Activated CD4-positive, alpha-beta T cell treated with anti-CD3 and anti-CD28 coated beads, Interleukin-2, amount 10 ng/mL, durations not matched to agents 24 days and 14 days (primary cell): Measurements from ENCODE around the gene DPH1. TPM values are rescaled to one million over a fixed set of nuclear protein-coding genes. Genes with fewer than 3 reads are reported as not detected.

Source experiments
- DNase-seq: peaks from one replicate; pipeline ENCODE4 v3.0.0; 2022
- H3K27ac Mint-ChIP-seq: one replicate; pipeline ENCODE4 v1.8.0; 2022; ENCODE audit warnings: mild to moderate bottlenecking, mixed read lengths
- H3K27me3 Mint-ChIP-seq: one replicate; pipeline ENCODE4 v1.8.0; 2022; ENCODE audit warnings: mixed read lengths
- H3K36me3 Mint-ChIP-seq: one replicate; pipeline ENCODE4 v1.8.0; 2022; ENCODE audit warnings: low read depth, mild to moderate bottlenecking, mixed read lengths
- H3K4me1 Mint-ChIP-seq: one replicate; pipeline ENCODE4 v1.8.0; 2021; ENCODE audit warnings: mixed read lengths
- H3K4me3 Mint-ChIP-seq: one replicate; pipeline ENCODE4 v1.8.0; 2022; ENCODE audit warnings: mild to moderate bottlenecking, moderate library complexity, mixed read lengths
- H3K9me3 Mint-ChIP-seq: one replicate; pipeline ENCODE4 v1.8.0; 2021; ENCODE audit warnings: mixed read lengths
- intact Hi-C: fragments of 100-400 bp; cut with micrococcal nuclease; formaldehyde crosslinking; loops from one replicate; pipeline ENCODE4 v1.15.1; 2023
- total RNA-seq: library from RNA; stranded (reverse); gene quantifications from 2 replicates; pipeline ENCODE4 v1.2.3, GENCODE V29; 2022

The DPH1 gene
- total RNA-seq, 1 donor from 2014 or later, result 55.9 TPM

DNA sequence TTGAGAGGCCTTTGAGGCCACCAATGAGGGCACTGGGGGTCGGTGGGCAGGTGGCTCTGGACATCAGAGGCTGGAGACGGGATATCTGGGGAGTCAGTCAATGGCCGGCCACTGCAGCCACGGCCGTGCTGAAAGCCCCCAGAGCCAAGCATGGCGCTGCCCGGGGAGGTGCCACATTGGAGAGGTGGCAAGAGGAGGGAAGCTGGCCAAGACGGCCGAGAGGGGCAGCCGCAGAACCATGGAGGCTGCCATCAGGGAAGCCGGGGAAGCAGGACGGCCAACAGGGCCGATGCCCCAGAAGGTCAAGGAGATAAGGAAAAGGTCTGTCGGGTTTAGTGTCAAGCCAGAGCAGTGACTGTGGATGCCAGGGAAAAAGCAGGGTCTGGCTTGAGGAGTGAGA, 14.6 kb upstream of the DPH1 start:
- intact Hi-C loops, result no loop called here
- Mint-ChIP-seq H3K9me3 (no peaks in the 10 kb centered on the region), H3K36me3 (no peaks in the 10 kb centered on the region), H3K4me1 (no peaks in the 10 kb centered on the region), H3K27ac (no peak overlapping the region), H3K4me3 (no peak overlapping the region), H3K27me3 (peaks cover 24% of the 10 kb centered on the region)
- no peak for DNase-seq

GRCh38 chr17:2016494-2016893, 13.5 kb upstream of the DPH1 start:
- peaks cover 32% of the 10 kb centered on the region for H3K27me3 Mint-ChIP-seq
- H3K27ac Mint-ChIP-seq, result no peak overlapping the region

DNA sequence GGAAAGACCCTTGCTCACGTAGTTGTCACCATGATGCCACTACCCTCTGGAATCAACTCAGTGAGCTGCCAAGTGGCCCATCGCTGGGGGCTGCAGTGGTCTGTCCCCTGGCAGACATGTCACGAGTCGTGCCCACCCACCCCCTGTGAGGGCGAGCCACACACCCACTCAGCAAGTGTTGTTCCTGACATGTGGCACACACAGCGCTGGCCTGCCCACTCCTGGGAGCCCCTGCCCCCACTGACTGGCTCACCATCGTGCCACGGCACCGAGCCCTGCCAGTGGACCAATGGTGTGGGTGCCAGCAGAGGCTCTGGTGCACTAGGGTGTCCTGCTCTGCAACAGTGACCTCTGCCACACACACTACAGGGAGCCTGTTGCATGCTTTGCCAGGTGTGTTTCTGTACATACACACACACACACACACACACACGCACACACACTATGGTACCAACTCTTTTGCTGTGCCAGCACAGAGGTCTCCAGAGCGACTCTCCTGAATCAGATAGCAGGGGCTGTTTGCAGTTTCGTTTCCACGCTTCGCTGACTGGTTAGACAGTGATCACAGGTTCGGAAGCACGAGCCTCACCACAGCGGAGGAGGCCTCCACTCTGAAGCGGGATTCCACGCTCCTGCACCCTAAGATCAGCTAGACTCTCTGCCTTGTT, 12.5 kb upstream of the DPH1 start:
- no peaks in the 10 kb centered on the region for H3K9me3 Mint-ChIP-seq
- H3K4me3 Mint-ChIP-seq, result no peak overlapping the region
- intact Hi-C loops, result no loop called here
- no peaks in the 10 kb centered on the region for H3K36me3 Mint-ChIP-seq
- H3K4me1 Mint-ChIP-seq, result peaks cover 3% of the 10 kb centered on the region
- peaks cover 28% of the 10 kb centered on the region for H3K27me3 Mint-ChIP-seq
- DNase-seq, result no peak
- no peak overlapping the region for H3K27ac Mint-ChIP-seq

More at GRCh38 chr17:2016494-2016893, 13.5 kb upstream of the DPH1 start:
- no peak for DNase-seq
- Mint-ChIP-seq H3K36me3 (no peaks in the 10 kb centered on the region), H3K9me3 (no peaks in the 10 kb centered on the region), H3K4me3 (no peak overlapping the region), H3K4me1 (peaks cover 3% of the 10 kb centered on the region)
- intact Hi-C loops, result no loop called here

- no peak overlapping the region for H3K4me3 Mint-ChIP-seq
- DNase-seq, result no peak
- intact Hi-C loops, result no loop called here
- H3K9me3 Mint-ChIP-seq, result no peaks in the 10 kb centered on the region
- peaks cover 38% of the 10 kb centered on the region for H3K27me3 Mint-ChIP-seq
- H3K27ac Mint-ChIP-seq, result no peak overlapping the region
- peaks cover 5% of the 10 kb centered on the region for H3K4me1 Mint-ChIP-seq
- no peaks in the 10 kb centered on the region for H3K36me3 Mint-ChIP-seq
These were observed 11.0 kb upstream of the DPH1 start for GRCh38 chr17:2018716-2019510.

DNA sequence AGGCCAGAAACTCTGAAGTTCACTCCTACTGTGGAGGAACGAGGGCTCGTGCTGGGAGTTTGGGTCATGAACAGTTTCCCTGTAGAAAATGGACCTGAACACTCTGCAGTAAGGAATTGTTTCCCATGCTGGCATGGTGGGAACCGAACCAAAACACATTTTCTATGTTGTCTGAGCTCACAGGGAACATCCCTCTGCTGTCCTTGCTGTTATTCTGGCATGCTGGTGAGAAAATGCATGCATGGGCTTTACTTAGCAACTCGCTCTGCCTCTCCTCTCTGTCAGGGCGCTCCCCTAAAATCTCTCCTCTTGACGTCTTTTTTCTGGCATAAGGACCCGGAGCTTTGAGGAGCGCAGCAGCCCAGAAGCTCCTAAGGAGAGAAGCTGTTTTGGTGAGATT, 10.2 kb upstream of the DPH1 start:
- Mint-ChIP-seq H3K4me1 (peaks cover 7% of the 10 kb centered on the region), H3K27me3 (peaks cover 38% of the 10 kb centered on the region), H3K9me3 (no peaks in the 10 kb centered on the region), H3K4me3 (no peak overlapping the region), H3K36me3 (no peaks in the 10 kb centered on the region), H3K27ac (no peak overlapping the region)
- intact Hi-C loops, result no loop called here
- DNase-seq, result no peak

GRCh38 chr17:2020721-2021120, 9.2 kb upstream of the DPH1 start:
- Mint-ChIP-seq H3K27me3 (peaks cover 41% of the 10 kb centered on the region), H3K36me3 (no peaks in the 10 kb centered on the region), H3K4me1 (peaks cover 8% of the 10 kb centered on the region), H3K4me3 (no peak overlapping the region), H3K27ac (no peak overlapping the region), H3K9me3 (no peaks in the 10 kb centered on the region)
- intact Hi-C loops, result no loop called here
- no peak for DNase-seq

- Mint-ChIP-seq H3K27ac (no peak overlapping the region), H3K4me3 (no peak overlapping the region), H3K36me3 (no peaks in the 10 kb centered on the region), H3K27me3 (peaks cover 58% of the 10 kb centered on the region), H3K4me1 (peaks cover 14% of the 10 kb centered on the region), H3K9me3 (no peaks in the 10 kb centered on the region)
- intact Hi-C loops, result no loop called here
- no peak for DNase-seq
These were observed 7.2 kb upstream of the DPH1 start for GRCh38 chr17:2022647-2023240.

GRCh38 chr17:2023256-2023655, 6.7 kb upstream of the DPH1 start:
- Mint-ChIP-seq H3K9me3 (no peaks in the 10 kb centered on the region), H3K36me3 (no peaks in the 10 kb centered on the region), H3K27ac (no peak overlapping the region), H3K4me3 (peak overlapping the region; percentile 55), H3K4me1 (peaks cover 14% of the 10 kb centered on the region), H3K27me3 (peaks cover 64% of the 10 kb centered on the region)
- no peak for DNase-seq
- intact Hi-C loops, result no loop called here

DNA sequence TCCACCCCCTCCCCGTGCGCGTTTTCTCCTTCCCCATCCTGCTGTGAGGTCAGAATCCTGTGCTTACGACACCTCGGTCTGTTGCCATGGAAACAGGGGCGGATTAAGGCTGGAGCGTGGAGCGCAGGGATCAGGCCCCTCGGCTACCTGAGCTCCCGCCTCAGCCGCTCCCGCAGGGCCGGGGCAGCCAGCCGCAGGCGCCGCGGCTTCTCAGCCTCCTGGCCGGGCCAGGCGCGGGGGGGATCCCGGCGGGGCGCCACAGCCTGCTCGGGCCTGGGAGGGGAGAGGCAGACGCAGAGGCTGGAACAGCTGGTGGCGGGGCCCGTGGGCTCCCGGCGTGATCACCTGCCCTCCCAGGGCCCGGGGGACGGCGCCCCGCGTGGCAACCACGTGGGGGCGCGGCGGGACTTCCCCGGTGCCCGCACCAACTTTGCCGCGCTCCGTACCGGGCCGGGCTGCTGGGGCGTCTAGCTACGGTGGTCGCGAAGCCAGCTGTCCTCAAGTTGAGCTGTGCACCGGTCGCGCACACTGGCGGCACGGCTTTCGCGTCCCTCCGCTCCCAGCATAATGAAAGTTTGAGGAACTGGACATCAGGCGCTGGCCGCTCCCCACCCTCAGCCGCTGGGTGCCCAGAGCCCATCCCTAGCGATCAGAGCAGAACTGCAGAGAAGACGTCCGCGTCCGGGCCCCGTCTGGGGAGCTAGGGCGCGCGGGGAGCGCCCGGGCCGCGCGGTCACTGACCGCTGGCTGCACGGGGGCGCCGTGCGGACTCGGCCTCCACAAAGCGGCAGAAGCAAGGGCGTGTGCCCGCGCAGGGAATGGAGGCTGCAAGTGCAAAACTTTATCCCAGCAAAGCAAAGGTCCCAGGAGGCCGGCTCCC, 6.0 kb upstream of the DPH1 start:
- no peaks in the 10 kb centered on the region for H3K36me3 Mint-ChIP-seq
- H3K4me3 Mint-ChIP-seq, result peak overlapping the region; percentile 74
- peaks cover 15% of the 10 kb centered on the region for H3K4me1 Mint-ChIP-seq
- peaks cover 68% of the 10 kb centered on the region for H3K27me3 Mint-ChIP-seq
- intact Hi-C loops, result no loop called here
- H3K9me3 Mint-ChIP-seq, result no peaks in the 10 kb centered on the region
- peak; percentile 85 for DNase-seq
- H3K27ac Mint-ChIP-seq, result no peak overlapping the region

DNA sequence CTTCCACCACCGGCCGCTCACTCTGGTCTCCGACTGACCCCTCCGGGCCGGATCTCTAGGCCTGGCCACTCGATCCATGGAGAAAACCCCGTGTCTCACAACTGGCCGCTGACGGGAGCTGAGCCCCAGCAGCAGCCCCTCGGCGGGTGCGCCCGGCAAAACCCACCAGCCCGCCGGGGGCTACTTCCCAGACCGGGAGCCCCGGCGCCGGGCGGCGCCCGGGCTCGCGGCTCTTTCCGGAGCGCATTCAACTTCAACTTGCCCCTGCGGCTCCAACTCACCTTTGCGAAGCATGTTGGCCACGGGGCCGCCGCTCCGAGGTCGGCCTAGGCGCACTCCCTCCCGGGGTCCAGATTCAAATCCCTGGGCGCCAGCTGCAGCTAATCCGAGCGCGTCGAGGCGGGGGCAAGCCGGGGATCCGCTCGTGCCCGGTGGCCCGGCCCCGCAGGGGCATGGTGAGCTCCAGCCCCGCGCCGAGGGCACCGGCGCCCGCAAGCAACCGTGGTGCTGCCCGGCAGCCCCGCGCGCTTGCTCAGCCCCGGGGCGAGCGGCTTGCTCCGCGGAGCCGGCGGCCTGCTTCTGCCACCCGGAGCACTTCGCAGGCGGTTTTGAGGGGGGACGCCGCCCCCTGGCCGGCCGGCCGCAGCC, 5.3 kb upstream of the DPH1 start:
- H3K36me3 Mint-ChIP-seq, result no peaks in the 10 kb centered on the region
- H3K27me3 Mint-ChIP-seq, result peaks cover 63% of the 10 kb centered on the region
- H3K4me1 Mint-ChIP-seq, result peaks cover 18% of the 10 kb centered on the region
- intact Hi-C loops, result loop anchor here (5.0 kb wide), 1 partner anchor 117 kb away; no protein-coding TSS in a partner anchor
- H3K9me3 Mint-ChIP-seq, result no peaks in the 10 kb centered on the region
- no peak overlapping the region for H3K27ac Mint-ChIP-seq
- H3K4me3 Mint-ChIP-seq, result peak overlapping the region; percentile 74
- peak; percentile 68 for DNase-seq

- Mint-ChIP-seq H3K4me1 (peaks cover 18% of the 10 kb centered on the region), H3K4me3 (peak within 1 kb of the TSS; percentile 82), H3K9me3 (no peaks in the 10 kb centered on the region), H3K36me3 (no peaks in the 10 kb centered on the region), H3K27me3 (peaks cover 58% of the 10 kb centered on the region), H3K27ac (no peak within 1 kb of the TSS)
- peak; percentile 95 for DNase-seq
- intact Hi-C loops, result loop anchor here (5.0 kb wide), 1 partner anchor 118 kb away; no protein-coding TSS in a partner anchor
These were observed 4.7 kb upstream of the DPH1 start, which contains the start of gene RTN4RL1 for GRCh38 chr17:2025220-2025621. Gene RTN4RL1 (minus strand): TSS chr17:2025334. CDS start chr17:2024865, 469 bp downstream.

- Mint-ChIP-seq H3K27ac (no peak overlapping the region), H3K4me3 (peak overlapping the region; percentile 82), H3K4me1 (peaks cover 21% of the 10 kb centered on the region), H3K36me3 (no peaks in the 10 kb centered on the region), H3K27me3 (peaks cover 53% of the 10 kb centered on the region), H3K9me3 (no peaks in the 10 kb centered on the region)
- intact Hi-C loops, result loop anchor here (5.0 kb wide), 1 partner anchor 118 kb away; no protein-coding TSS in a partner anchor
- DNase-seq, result peak; percentile 80
These were observed 4.2 kb upstream of the DPH1 start for GRCh38 chr17:2025622-2026309.
